ENCODE data around the gene ASMTL.
A peak's percentile ranks its signal among the peaks of the same experiment; 100 is the strongest.

Gene ASMTL

GRCh38 chrX:1403228-1403627 lies 49.5 kb downstream of the ASMTL start:
- no peak for DNase-seq (ENCODE audit: low spot score)

GRCh38 chrX:1401611-1402430 lies 50.9 kb downstream of the ASMTL start:
- DNase-seq (ENCODE audit: low spot score): no peak

DNA sequence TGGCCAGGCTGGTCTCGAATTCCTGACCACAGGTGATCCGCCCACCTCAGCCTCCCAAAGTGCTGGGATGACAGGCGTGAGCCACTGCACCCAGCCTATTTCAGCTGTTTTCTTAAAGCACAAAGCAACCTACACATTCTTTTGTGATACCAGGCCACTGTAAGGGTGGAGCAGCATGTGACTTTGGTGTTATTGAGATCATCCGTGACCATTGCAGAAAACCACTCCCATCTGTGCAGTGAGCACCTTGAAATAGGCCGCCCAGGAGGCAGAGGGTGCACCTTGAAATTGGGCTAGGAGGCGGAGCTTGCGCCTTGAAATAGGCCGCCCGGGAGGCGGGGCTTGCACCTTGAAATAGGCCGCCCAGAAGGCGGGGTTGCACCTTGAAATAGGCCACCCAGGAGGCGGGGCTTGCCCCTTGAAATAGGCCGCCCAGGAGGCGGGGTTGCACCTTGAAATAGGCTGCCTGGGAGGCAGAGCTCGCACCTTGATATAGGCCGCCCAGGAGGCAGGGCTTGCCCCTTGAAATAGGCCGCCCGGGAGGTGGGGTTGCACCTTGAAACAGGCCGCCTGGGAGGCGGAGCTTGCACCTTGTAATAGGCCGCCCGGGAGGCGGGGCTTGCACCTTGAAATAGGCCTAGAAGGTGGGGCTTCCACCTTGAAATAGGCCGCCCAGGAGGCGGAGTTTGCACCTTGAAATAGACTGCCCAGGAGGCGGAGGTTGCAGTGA lies 51.8 kb downstream of the ASMTL start:
- DNase-seq (ENCODE audit: low spot score): no peak

DNA sequence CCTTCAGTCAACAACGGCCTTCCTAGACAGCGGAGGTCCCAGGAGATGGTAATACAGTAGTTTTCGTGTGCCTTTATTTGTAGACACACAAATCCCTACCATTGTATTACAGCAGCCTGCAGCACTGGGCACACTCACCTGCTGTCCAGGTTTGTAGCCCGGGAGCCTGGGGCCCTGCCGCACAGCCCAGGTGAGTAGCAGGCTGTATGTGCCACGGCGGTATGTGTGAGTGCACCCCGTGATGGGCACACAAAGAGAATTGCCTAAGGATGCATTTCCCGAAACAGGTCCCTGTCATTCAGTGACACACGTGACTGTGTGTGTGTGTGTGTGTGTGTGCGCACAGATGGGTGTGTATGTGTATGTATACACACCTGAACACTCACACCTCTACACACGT lies 52.7 kb downstream of the ASMTL start:
- no peak for DNase-seq (ENCODE audit: low spot score)

DNA sequence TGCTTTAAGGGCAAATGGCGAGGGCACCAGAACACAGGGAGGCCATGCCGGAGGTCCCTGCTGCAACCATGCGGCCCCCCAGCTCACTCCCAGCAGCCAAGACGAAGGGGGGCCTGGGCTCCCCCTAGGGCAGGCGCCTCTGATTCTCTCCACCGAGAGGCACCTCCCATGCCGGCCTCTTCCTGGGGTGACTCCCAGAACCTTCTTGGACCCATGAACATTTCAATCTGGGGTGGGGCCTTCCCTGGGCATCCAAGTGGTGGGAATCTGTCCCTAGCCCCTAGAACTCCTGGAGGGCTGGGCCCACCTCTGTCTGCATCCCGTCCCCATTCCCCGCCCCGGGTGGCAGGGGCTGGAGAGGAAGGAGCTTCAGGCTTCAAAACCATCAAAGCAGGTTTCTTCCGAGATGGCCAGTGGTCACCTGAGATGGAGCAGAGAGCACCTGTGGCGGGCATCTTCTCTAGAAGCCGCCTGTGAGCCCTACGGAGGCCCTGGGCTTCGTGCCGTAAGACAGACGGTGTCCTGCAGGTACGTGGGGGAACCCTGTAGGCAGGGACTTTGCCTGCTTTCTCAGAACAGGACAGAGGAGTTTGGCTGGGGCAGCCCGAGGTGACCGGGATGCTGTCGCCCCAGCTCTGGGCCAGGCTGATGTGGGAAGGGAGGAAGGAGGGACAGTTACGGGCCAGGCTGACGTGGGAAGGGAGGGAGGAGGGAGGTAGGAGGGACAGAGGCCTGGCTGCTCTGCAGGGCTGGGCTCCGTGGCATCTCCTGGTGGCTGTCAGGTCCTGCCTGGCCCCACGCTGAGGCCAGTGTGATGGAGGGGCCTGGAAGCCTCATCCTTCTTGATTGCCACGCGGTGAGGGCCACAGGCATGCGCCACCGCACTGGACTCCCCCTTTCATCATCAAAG lies 54.0 kb downstream of the ASMTL start:
- no peak for DNase-seq (ENCODE audit: low spot score)

GRCh38 chrX:1397441-1398270 lies 55.1 kb downstream of the ASMTL start:
- DNase-seq (ENCODE audit: low spot score): no peak

- no peak for DNase-seq (ENCODE audit: low spot score)
Measured at GRCh38 chrX:1397001-1397400, 55.7 kb downstream of the ASMTL start.

DNA sequence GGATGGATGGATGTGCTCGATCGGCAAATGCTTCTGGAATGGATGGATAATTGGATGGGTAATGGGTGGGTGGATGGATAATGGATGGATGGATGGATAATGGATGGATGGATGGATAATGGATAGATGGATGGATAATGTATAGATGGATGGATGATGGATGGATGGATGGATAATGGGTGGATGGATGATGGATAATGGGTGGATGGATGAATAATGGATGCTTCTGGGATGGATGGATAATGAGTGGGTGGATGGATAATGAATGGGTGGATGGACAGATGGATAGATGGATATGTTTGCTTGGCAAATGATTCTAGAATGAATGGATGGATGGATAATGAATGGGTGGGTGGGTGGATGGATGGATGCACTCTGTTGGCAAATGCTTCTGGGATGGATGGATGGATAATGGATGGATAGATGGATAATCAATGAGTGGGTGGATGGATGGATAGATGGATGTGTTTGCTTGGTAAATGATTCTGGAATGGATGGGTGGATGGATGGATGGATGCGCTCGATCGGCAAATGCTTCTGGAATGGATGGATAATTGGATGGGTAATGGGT lies 57.0 kb downstream of the ASMTL start:
- DNase-seq (ENCODE audit: low spot score): no peak

DNA sequence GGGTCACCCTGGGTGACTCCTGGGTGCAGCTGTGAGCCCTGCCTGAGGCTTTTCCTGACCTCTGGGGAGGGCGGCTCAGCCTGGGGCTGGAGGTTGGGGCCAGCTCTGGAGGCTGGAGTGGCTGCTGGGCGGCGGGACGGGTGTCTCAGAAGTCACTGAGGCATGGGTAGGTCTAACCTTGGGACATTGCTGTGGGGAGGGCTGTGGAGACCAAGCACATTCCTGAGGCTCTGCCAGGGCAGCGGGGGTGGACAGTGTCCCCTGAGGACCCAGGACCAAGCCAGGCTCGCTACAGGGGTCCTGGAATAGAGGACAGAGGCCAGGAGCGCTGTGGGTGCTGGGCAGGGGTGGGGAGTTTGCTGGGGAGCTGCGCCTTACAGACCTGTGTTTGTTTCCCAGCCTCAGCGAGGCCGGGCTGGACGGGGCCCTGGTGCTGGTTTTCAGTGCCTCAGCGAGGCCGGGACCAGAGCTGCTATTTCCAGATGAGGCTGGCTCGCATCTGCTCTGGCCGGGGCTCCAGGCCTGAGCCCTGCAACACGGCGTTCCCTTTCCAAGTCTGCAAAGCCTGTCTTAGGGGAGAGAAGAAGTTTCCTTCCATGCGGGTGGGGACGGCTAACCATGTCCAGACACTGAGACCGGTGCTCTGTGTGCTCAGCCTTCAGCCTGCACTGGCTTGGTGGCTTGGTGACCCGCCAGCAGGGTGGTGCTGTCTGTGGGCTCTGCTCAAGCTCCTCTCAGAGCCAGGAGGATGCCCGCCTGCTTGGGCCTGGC lies 57.8 kb downstream of the ASMTL start:
- peak; percentile 40 for DNase-seq (ENCODE audit: low spot score)

GRCh38 chrX:1393871-1394615 lies 58.7 kb downstream of the ASMTL start:
- no peak for DNase-seq (ENCODE audit: low spot score)

DNA sequence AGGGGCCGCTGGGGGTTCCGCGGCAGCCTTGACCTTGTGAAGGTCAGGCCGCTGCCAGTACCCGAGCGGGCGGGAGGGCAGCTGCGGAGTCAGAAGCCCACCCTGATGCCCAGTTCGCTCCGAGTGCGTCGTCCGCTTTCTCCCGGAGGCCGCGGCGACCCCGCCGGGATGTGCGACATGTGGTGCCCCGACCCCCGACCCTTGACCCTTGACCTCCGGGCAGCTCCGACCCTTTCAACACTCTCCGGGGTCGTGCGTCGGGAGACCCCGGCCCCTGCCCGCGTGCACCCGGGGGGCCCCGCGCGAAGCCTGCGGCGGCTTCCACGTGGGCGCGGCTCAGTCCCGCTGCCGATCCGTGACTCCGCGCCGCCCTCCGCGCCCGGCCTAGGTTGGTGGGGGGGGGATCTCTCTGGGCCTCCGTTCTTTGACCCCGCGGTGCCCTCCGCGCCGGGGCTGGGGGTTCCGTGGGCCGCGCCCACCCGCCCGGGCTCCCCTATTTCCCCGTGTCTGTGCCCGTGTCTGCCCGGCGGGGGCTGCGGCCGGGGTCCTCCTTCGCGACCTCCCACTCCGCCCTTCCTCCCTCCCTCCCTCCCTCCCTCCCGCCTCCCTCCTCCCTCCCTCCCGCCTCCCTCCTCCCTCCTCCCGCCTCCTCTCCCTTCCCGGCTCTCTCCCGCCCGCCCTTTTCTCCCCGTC lies 60.2 kb downstream of the ASMTL start:
- peak; percentile 54 for DNase-seq (ENCODE audit: low spot score)

GRCh38 chrX:1391707-1392375 lies 60.9 kb downstream of the ASMTL start, which contains the start of gene SLC25A6:
Gene SLC25A6 (minus strand): TSS chrX:1392113. CDS start chrX:1392009, 104 bp downstream.
- peak; percentile 97 for DNase-seq (ENCODE audit: low spot score)

DNA sequence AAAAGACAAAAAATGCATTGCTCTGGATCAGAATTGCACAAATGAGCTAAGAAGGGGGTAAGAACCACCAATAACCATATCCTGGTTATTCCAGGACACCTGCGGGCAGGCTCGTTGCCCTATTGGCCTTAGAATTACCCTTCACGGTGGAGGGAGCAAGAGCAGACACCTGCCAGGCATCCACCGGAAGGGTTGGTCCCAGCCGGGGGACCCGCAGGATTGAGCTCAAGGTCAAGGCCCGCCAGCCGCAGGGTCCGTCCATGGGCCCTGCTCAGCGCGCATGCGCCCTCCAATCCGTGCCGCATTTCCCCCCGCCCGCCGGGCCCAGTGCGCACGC lies 61.4 kb downstream of the ASMTL start:
- no peak for DNase-seq (ENCODE audit: low spot score)

DNA sequence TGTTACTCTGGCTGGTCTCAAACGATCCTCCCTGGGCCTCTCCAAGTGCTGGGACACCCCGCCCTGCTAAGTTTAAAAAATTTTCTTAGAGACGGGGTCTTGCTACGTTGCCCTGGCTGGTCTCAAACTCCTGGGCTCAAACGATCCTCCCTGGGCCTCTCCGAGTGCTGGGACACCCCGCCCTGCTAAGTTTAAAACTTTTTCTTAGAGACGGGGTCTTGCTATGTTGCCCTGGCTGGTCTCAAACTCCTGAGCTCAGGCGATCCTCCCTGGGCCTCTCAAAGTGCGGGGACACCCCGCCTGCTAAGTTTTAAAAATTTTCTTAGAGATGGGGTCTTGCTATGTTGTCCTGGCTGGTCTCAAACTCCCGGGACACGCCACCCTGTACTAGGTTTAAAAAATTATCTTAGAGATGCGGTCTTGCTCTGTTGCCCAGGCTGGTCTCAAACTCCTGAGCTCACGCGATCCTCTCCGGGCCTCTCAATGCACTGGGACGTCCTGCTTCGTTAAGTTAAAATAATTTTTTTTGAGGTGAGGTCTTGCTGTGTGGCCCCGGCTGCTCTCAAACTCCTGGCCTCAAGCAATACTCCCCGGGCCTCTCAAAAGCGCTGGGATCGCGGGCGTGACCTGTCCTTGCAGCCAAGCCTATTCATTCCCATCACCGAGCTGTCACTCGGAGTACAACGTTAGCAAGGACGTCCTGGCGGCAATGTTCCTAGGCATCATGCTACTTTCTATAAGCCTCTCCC lies 61.9 kb downstream of the ASMTL start:
- DNase-seq (ENCODE audit: low spot score): no peak

DNA sequence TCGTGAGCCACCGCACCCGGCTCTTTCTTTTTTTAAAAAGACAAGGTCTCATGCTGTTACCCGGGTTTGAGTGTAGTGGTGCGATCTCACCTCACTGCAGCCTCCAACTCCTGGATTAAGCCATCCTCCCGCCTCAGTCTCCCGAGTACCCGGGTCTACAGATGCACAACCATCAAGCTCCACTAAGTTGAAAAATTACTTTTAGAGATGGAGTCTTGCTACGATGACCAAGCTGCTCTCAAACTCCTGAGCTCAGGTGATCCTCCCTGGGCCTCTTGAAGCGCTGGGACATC lies 62.8 kb downstream of the ASMTL start:
- no peak for DNase-seq (ENCODE audit: low spot score)

- no peak for DNase-seq (ENCODE audit: low spot score)
Measured at GRCh38 chrX:1389181-1389992, 63.3 kb downstream of the ASMTL start.

DNA sequence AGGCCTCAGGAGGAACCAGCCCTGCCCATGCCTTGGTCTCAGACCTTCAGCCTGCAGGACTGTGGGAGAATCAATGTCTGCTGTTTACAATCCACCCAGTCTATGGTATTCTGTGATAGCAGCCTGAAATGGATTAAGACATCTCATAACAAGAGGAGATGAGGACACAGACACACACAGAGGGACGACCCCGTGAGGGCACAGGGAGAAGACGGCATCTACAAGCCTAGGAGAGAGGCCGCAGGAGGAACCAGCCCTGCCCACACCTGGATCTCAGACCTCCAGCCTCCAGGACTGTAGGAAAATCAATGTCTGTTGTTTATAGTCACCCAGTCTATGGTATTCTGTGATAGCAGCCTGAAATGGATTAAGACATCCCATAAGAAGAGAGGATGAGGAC lies 64.1 kb downstream of the ASMTL start:
- no peak for DNase-seq (ENCODE audit: low spot score)
